Fibroblast of lung (primary cell): ENCODE measurements around the gene IL1RAP. TPM values are rescaled to one million over a fixed set of nuclear protein-coding genes. Genes with fewer than 3 reads are reported as not detected.

Experiments
- DNase-seq, 2 donors: peaks; one replicate each; pipeline versions ENCODE4 v3.0.0 to v3.0.0-alpha.2; 2010; ENCODE audit warnings: low read depth in 2 of 2
- H2AFZ ChIP-seq: 2 replicates; pipeline ENCODE4 v1.5.1; 2012; ENCODE audit warnings: low read length, control low read depth, inconsistent platforms
- H3K27ac ChIP-seq: 2 replicates; pipeline ENCODE4 v1.5.1; 2011; ENCODE audit warnings: low read length, control low read depth; ENCODE audit not compliant: insufficient read depth
- H3K27me3 ChIP-seq: 2 replicates; pipeline ENCODE4 v1.5.1; 2011; ENCODE audit warnings: mild to moderate bottlenecking, low read length; ENCODE audit not compliant: control insufficient read depth, insufficient read depth
- H3K36me3 ChIP-seq: 2 replicates; pipeline ENCODE4 v1.5.1; 2011; ENCODE audit warnings: low read length; ENCODE audit not compliant: control insufficient read depth, insufficient read depth
- H3K4me1 ChIP-seq: 2 replicates; pipeline ENCODE4 v1.5.1; 2011; ENCODE audit warnings: low read length; ENCODE audit not compliant: control insufficient read depth, insufficient read depth; ENCODE audit errors: extremely low read depth
- H3K4me2 ChIP-seq: 2 replicates; pipeline ENCODE4 v1.5.1; 2011; ENCODE audit warnings: low read length, control low read depth; ENCODE audit not compliant: insufficient read depth; ENCODE audit errors: extremely low read depth
- H3K4me3 ChIP-seq, 4 experiments: fragments of 200-600 bp in 1 of 4; sonication (generic) in 1 of 4; replicated peaks in 1 of 4; 2 replicates each; pipeline ENCODE4 v1.5.1; 2011 to 2016; ENCODE audit warnings: low read length in 4 of 4, low read depth in 3 of 4, mild to moderate bottlenecking in 3 of 4, control low read depth in 2 of 4, inconsistent platforms in 1 of 4, mixed read lengths in 1 of 4; ENCODE audit not compliant: insufficient read depth in 1 of 4; ENCODE audit errors: control extremely low read depth in 1 of 4
- H3K79me2 ChIP-seq: 2 replicates; pipeline ENCODE4 v1.5.1; 2012; ENCODE audit warnings: mild to moderate bottlenecking, low read length, inconsistent platforms; ENCODE audit not compliant: control insufficient read depth, insufficient read depth
- H3K9ac ChIP-seq: 2 replicates; pipeline ENCODE4 v1.5.1; 2011; ENCODE audit warnings: mild to moderate bottlenecking, low read length, control low read depth; ENCODE audit not compliant: insufficient read depth
- H3K9me3 ChIP-seq: 2 replicates; pipeline ENCODE4 v1.5.1; 2012; ENCODE audit warnings: low read depth, low read length; ENCODE audit not compliant: control insufficient read depth, insufficient read depth
- H4K20me1 ChIP-seq: 2 replicates; pipeline ENCODE4 v1.5.1; 2011; ENCODE audit warnings: low read length; ENCODE audit not compliant: control insufficient read depth, insufficient read depth; ENCODE audit errors: extremely low read depth
- EZH2 ChIP-seq: IDR thresholded peaks from 2 replicates; pipeline ENCODE4 v1.5.1; 2012; ENCODE audit warnings: low read length, control low read depth, mild to moderate bottlenecking; ENCODE audit errors: missing control alignments
- polyA plus RNA-seq, 2 donors: library from polyadenylated mRNA; depleted of rRNA in 1 of 2; stranded (reverse) in 1 of 2; unstranded in 1 of 2; fragments of >200 nt; gene quantifications; 2 replicates each; pipeline ENCODE4 v1.2.1, GENCODE V29; 2011 to 2012; ENCODE audit warnings: missing spikeins in 1 of 2
- total RNA-seq: library from RNA; depleted of rRNA; stranded (reverse); fragments of >200 nt; gene quantifications from 2 replicates; pipeline ENCODE4 v1.2.1, GENCODE V29; 2014
- TF ChIP-seq, protein P1 (sequence below), 2 donors: IDR thresholded peaks in 1 of 2; conservative IDR thresholded peaks in 1 of 2; 1 replicate in 1 of 2; 2 replicates in 1 of 2; pipeline ENCODE4 v1.5.1; 2011 to 2012; ENCODE audit warnings: low read length in 2 of 2, control low read depth in 1 of 2, inconsistent platforms in 1 of 2, low read depth in 1 of 2, mild to moderate bottlenecking in 1 of 2

Gene IL1RAP
- total and polyA plus RNA-seq, 2 donors (not counting 1 experiment from before 2014, with no cell fraction given), result 10.2 to 12.6 TPM

DNA sequence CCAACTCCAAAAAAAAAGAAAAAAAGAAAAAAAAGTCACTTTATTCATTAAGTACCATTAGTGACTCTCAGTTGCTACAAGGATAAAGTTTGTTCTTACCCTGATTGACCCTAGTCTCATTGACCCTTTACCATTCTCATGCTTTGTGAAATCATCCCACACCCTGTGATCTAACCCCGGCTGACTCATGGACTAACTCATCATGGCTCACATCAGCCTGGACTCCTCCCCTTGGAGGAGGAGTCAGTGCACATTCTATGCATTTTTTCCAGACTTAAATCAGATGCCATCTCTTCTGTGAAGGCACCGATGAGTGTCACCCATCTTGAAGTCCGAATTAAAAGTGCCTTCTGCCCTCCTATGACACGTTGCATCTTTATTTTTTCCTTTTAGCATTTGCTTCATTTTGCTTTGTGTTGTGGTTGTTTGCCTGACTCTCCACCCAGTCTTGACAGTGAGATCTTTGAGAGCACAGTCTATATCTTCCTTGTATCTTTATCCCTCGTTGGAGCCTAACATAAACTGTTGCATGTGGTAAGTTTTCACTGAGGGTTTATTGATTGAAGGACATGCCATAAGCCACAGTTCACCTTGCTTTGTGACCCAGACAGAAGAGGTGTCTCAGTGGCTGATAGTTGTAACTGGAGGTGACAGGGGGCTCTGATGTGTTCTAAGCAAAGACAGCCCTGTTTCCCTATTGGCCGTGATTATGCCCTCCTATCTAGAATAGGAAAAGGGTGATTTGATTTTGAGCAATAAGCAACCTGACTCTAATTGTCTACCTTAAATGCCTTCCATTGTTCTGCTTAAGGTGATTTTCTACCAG, 72.1 kb downstream of the IL1RAP start:
- Histone ChIP-seq H3K79me2 (no peaks in the 10 kb centered on the region), H3K27me3 (no peaks in the 10 kb centered on the region), H3K9ac (no peak overlapping the region), H3K9me3 (no peaks in the 10 kb centered on the region), H2AFZ (peak overlapping the region; percentile 57), H3K36me3 (no peaks in the 10 kb centered on the region), H3K4me3 (no peak overlapping the region), H4K20me1 (no peaks in the 10 kb centered on the region), H3K27ac (peak overlapping the region; percentile 73), H3K4me2 (peak overlapping the region; percentile 66), H3K4me1 (peaks cover 11% of the 10 kb centered on the region)
- TF ChIP-seq, protein P1, sequence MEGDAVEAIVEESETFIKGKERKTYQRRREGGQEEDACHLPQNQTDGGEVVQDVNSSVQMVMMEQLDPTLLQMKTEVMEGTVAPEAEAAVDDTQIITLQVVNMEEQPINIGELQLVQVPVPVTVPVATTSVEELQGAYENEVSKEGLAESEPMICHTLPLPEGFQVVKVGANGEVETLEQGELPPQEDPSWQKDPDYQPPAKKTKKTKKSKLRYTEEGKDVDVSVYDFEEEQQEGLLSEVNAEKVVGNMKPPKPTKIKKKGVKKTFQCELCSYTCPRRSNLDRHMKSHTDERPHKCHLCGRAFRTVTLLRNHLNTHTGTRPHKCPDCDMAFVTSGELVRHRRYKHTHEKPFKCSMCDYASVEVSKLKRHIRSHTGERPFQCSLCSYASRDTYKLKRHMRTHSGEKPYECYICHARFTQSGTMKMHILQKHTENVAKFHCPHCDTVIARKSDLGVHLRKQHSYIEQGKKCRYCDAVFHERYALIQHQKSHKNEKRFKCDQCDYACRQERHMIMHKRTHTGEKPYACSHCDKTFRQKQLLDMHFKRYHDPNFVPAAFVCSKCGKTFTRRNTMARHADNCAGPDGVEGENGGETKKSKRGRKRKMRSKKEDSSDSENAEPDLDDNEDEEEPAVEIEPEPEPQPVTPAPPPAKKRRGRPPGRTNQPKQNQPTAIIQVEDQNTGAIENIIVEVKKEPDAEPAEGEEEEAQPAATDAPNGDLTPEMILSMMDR (conservative IDR thresholded peaks at IDR 0.05 in 1 of 2, IDR thresholded peaks at IDR 0.05 in 1 of 2; ENCODE audit: low read depth in 1 of 2, low read length in 2 of 2), result no peak
- no peak for TF ChIP-seq EZH2
- peak; percentile 94 for DNase-seq

DNA sequence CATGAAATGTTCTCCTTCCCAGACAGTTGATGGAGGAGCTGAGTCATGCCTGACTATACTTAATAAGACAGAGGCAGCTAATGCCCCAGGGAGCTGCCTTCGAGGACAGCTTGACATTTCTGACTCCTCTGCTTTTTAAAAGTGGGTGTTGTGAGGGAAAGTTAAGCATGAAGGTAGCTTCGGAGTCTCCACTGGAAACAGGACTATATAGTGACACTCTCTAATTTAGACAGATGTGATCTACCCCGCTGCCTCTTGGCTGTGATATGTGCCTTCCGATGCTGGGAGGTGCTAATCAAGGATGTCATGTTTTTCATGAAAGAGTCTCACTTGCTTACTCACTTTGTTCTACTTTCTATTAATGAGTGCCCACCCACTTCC, 72.7 kb downstream of the IL1RAP start:
- DNase-seq, result peak; percentile 28 to 71
- no peaks in the 10 kb centered on the region for H3K9me3 ChIP-seq
- H4K20me1 ChIP-seq, result no peaks in the 10 kb centered on the region
- H3K36me3 ChIP-seq, result no peaks in the 10 kb centered on the region
- H3K4me3 ChIP-seq, result no peak overlapping the region
- peak overlapping the region; percentile 57 for H2AFZ ChIP-seq
- H3K4me2 ChIP-seq, result peak overlapping the region; percentile 45
- H3K79me2 ChIP-seq, result no peaks in the 10 kb centered on the region
- no peaks in the 10 kb centered on the region for H3K27me3 ChIP-seq
- TF ChIP-seq EZH2, result no peak
- TF ChIP-seq, protein P1 (conservative IDR thresholded peaks at IDR 0.05 in 1 of 2, IDR thresholded peaks at IDR 0.05 in 1 of 2; ENCODE audit: low read depth in 1 of 2, low read length in 2 of 2), result no peak
- peak overlapping the region; percentile 73 for H3K27ac ChIP-seq
- peaks cover 13% of the 10 kb centered on the region for H3K4me1 ChIP-seq
- H3K9ac ChIP-seq, result peak overlapping the region; percentile 47

DNA sequence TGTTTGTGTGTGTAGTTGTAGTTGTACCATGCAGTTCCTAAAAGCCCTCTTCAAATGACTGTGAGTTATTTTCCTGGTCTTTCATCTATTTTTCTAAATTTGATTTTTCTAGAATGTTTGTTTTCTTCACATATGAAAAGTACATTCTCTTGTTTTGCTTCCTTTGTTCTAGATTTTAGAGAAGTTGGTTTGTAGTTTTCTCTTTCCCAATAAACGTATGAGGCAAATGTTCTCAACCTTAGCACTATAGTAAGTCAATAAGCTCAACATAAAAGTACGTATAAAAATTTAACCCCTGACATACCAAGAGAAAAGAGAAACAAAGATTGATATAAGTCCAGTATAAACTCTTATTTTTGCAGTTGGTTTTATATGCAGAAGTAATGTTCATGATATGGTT, 74.7 kb downstream of the IL1RAP start:
- no peaks in the 10 kb centered on the region for H4K20me1 ChIP-seq
- TF ChIP-seq EZH2, result no peak
- TF ChIP-seq, protein P1 (conservative IDR thresholded peaks at IDR 0.05 in 1 of 2, IDR thresholded peaks at IDR 0.05 in 1 of 2; ENCODE audit: low read depth in 1 of 2, low read length in 2 of 2), result no peak
- H3K27ac ChIP-seq, result no peak overlapping the region
- H3K9ac ChIP-seq, result no peak overlapping the region
- no peak overlapping the region for H3K4me2 ChIP-seq
- no peak for DNase-seq
- no peak overlapping the region for H3K4me3 ChIP-seq
- H3K9me3 ChIP-seq, result no peaks in the 10 kb centered on the region
- H3K27me3 ChIP-seq, result no peaks in the 10 kb centered on the region
- no peak overlapping the region for H2AFZ ChIP-seq
- H3K36me3 ChIP-seq, result no peaks in the 10 kb centered on the region
- H3K79me2 ChIP-seq, result no peaks in the 10 kb centered on the region
- H3K4me1 ChIP-seq, result peaks cover 13% of the 10 kb centered on the region
